ENCODE data around the gene ADCY7. TPM values are rescaled to one million over a fixed set of nuclear protein-coding genes. Genes with fewer than 3 reads are reported as not detected.

ADCY7 gene
- polyA plus RNA-seq, 3 donors, result 6.9 to 9.9 (median 9.0) TPM

DNA sequence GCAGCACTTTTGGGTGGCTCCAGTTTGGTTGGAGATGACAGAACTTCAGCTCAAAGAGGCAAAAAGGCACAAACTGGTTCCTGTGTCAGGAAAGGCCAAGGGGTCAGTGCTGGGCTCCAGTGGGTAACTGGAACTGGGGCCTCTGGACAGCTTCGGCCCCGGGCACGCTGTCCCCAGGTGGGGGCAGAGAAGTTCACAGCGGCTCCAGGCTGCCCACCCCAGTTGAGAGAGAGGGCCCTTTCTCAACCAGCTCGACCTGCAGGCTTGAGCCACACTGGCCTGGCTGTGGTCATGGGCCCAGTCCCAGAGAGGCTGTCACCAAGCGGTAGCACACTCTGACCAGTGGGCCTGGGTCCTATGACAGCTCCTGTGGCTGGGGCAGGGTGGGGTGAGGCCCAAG, 24.5 kb downstream of the ADCY7 start:
- DNase-seq (ENCODE audit: extremely low read depth in 1 of 11, low read depth in 9 of 11, low spot score in 4 of 11), result no peak

- DNase-seq (ENCODE audit: extremely low read depth in 1 of 11, low read depth in 9 of 11, low spot score in 4 of 11), result no peak
Observed at GRCh38 chr16:50291719-50292565, 25.6 kb downstream of the ADCY7 start.

DNA sequence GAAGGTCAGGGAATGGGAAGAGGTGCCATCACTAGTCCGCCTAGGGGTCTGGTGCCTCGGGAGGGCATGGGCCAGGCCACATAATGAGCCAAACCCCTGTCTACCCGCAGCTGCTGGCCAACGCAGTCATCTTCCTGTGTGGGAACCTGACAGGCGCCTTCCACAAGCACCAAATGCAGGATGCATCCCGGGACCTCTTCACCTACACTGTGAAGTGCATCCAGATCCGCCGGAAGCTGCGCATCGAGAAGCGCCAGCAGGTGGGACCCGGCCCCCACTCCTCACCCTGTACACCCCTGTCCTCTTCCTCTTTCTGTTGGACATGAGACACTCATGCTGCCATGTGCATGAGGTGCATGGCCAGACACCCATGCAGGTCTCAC, 26.2 kb downstream of the ADCY7 start:
- DNase-seq (ENCODE audit: extremely low read depth in 1 of 11, low read depth in 9 of 11, low spot score in 4 of 11), result no peak

DNA sequence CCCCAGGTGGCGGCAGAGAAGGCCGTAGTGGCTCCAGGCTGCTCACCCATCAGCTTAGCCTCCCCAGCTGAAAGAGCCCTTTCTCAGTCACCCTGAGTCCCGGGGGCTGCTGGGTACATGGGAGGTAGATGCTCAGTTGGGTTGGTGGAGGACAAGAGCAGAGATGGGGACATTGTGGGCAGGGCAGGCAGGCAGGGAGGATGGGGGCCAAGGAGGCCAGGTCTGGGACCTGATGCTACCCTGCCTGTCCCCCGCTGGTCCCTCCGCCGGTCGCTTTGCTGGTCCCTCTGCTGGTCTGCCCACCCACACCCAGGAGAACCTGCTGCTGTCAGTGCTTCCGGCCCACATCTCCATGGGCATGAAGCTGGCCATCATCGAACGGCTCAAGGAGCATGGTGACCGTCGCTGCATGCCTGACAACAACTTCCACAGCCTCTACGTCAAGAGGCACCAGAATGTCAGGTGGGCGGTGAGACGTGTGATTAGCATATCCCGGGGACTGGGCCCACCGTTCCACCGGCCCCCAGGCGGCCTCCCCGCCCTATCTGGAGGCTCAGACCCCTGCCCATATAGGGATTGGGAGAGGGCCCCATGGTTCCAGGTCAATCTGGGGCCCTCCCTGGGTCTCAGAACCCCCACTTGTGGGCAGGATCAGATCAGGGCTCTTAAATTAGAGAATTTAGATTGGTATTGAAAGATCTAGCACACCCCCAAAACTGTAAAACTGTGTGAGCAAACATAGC, 26.9 kb downstream of the ADCY7 start:
- DNase-seq (ENCODE audit: extremely low read depth in 1 of 11, low read depth in 9 of 11, low spot score in 4 of 11), result no peak

GRCh38 chr16:50293994-50294855, 27.9 kb downstream of the ADCY7 start:
- no peak for DNase-seq (ENCODE audit: extremely low read depth in 1 of 11, low read depth in 9 of 11, low spot score in 4 of 11)

- no peak for DNase-seq (ENCODE audit: extremely low read depth in 1 of 11, low read depth in 9 of 11, low spot score in 4 of 11)
Observed at GRCh38 chr16:50294955-50295354, 28.6 kb downstream of the ADCY7 start.

- no peak for DNase-seq (ENCODE audit: extremely low read depth in 1 of 11, low read depth in 9 of 11, low spot score in 4 of 11)
Observed at GRCh38 chr16:50295541-50296132, 29.3 kb downstream of the ADCY7 start.

DNA sequence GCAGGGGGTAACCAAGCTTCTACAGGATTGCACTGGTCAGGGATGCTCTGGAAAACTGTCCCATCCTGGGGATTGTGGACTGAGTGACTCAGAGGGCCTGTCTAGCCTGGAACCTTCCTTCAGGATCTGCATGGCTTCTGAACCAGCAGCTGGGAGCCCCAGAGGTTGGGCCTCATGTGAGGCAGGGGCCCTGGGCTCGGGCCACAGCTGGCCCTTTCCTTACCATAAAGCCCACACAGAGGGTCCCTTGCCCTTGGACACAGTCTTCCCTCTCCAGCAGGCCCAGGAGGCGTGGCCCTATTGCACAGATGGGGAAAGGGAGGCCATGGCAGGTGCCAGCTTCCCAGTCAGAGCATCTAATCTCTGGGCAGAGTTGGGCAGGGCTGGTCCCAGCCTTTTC, 30.5 kb downstream of the ADCY7 start:
- DNase-seq (ENCODE audit: extremely low read depth in 1 of 11, low read depth in 9 of 11, low spot score in 4 of 11), result no peak

DNA sequence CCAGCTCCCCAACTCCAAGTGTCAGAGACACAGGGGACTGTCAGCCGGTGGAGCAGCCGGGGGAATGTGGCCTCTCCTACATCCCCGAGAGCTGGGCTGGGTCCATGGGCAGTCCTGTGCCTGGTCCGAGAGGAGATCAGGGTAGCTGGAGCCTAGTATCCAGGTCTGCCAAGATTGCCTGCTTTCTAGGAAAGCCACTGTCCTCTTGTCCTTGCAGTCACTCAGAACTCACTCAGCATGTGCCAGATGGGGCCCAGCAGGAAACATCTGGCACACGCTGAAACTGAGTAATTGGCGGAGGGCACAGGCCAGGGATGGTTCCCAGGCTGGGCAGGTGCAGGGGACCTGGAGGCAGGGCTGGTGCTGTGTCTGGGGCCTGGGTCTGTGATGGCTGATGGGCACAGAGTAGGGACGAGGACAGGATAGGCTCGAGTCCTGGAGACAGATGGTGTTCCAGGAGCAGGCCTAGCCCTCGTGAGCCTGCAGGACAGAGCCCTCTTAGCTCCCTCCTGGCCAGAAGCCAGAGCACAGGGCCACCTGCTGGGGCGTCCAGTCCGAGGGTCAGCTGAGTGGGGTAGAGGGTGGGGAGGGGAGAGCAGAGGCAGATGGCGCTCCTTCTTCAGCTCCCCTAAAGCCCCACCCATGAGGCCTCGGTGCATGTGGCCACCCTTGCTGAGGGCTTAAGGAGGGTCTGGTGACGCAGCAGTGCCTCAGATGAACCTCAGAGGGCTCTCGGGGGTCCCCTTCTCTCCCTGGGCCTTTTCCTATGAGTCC, 31.1 kb downstream of the ADCY7 start:
- DNase-seq (ENCODE audit: extremely low read depth in 1 of 11, low read depth in 9 of 11, low spot score in 4 of 11), result no peak

GRCh38 chr16:50298075-50298460, 31.7 kb downstream of the ADCY7 start:
- no peak for DNase-seq (ENCODE audit: extremely low read depth in 1 of 11, low read depth in 9 of 11, low spot score in 4 of 11)

- no peak for DNase-seq (ENCODE audit: extremely low read depth in 1 of 11, low read depth in 9 of 11, low spot score in 4 of 11)
Observed at GRCh38 chr16:50298591-50299507, 32.5 kb downstream of the ADCY7 start.

DNA sequence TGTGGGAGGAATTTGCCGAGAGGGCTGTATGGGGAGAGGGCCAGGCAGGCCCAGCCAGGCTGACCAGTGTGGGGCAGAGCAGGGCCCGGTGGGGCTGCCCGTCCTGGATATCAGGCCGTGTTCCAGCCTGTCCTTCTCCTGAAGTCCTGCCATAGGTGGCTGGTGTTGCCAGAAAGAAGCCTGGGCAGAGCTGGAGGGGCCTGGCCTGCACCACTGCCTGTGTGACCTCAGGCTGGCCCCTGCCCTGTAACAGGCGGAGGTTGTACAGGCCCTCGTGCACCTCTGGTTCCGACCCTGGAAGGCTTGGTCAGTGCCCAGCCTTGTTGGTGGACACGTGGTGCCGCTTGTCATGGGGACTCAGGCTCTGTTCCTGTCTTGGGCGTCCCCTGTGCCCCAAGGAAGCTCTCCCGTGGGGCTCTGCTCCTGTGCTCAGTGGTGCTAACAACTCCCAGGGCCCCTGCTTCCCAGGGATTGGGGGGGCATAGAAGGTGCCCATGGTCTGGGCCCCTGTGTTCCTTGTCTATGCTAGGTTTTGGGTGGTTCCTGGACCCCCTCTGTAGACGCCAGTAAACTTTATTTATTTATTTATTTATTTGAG, 33.3 kb downstream of the ADCY7 start:
- no peak for DNase-seq (ENCODE audit: extremely low read depth in 1 of 11, low read depth in 9 of 11, low spot score in 4 of 11)

DNA sequence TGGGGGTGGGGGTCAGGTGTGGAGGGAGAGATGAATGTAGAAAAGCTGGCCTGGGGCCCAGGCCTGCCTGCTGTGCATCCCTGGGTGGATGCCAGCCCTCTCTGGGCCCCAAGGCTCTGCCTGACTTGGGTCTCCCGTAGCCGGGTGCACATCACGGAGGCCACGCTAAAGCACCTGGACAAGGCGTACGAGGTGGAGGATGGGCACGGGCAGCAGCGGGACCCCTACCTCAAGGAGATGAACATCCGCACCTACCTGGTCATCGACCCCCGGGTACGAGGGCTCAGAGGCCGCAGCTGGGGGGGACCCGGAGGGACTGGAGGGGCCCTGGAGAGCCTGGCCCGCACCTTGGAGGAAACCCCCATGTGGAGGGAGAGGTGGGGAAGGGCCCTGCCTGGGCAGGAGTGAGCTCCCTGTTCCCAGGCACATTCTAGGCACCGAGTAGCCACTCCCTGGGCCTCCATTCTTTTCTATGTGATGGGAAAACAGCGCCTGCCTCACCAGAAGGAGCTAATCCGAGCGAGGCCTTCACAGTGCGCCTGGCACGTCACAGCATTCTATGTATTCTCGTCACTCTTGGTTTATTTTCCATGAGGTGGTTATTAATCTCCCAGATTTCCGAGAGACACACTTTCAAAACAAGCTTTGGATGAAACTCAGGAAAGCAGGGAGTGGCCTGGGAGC, 34.7 kb downstream of the ADCY7 start:
- DNase-seq (ENCODE audit: extremely low read depth in 1 of 11, low read depth in 9 of 11, low spot score in 4 of 11), result no peak

GRCh38 chr16:50301626-50302471, 35.5 kb downstream of the ADCY7 start:
- peak in 3 of 11 donors; percentile 14 to 39 (median 38) for DNase-seq (ENCODE audit: extremely low read depth in 1 of 11, low read depth in 9 of 11, low spot score in 4 of 11)

- no peak for DNase-seq (ENCODE audit: extremely low read depth in 1 of 11, low read depth in 9 of 11, low spot score in 4 of 11)
Observed at GRCh38 chr16:50302472-50303005, 36.2 kb downstream of the ADCY7 start.

Data from renal cortex interstitium (tissue), 11 donors.